ENCODE data around the gene CKB.
A peak's percentile ranks its signal among the peaks of the same experiment; 100 is the strongest.

The CKB gene

DNA sequence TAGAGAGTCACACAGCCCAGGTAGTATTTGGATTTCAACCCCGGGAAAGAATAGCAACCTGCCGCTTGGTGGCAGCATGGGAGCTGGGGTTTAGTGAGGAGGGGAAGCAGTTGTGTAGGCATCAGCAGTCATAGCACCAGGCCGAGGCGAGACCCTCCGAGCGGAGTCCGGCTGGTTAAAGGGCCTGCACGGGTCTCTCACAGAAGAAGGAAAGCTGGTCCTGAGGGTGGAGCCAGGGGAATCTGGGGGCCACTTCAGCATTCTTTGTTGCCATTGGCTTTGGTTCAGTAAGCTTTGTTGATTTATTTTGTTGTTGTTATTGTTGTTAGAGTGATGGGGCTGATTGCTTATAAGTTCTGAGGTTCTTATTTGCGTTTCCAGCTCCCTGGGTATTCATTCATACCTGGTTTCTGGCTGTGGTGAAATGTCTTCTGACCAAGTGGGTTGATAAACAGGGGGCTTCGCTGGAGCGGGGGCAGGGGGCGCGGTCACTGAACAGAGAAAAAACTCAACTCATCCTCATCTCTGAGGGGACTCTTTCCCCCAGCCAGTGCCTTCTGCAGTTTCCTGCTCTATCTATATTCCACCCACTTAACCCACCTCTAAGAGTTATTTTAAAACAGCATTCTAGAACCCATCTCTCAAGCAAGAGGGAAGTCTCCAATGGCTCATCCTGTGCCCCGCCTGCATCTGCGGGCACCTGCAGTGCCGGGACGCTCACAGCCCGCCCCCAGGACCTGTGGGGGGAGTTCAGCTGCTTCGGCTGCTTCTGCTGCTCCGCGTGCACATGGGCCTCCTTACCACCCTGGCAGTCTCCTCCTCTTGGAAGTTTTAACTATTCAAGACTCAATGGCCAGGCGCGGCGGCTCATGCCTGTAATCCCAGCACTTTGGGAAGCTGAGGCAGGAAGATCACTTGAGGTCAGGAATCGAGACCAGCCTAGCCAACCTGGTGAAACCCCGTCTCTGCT is 11.6 kb downstream of the CKB start:
- no peak overlapping the region for H3K4me3 ChIP-seq (ENCODE audit: low read depth, low read length)
- H3K36me3 ChIP-seq, result peaks cover 27% of the 10 kb centered on the region
- no peak for DNase-seq
- peaks cover 4% of the 10 kb centered on the region; the same call in 1 of the 2 replicates for H3K4me1 ChIP-seq
- TF ChIP-seq, protein P1, sequence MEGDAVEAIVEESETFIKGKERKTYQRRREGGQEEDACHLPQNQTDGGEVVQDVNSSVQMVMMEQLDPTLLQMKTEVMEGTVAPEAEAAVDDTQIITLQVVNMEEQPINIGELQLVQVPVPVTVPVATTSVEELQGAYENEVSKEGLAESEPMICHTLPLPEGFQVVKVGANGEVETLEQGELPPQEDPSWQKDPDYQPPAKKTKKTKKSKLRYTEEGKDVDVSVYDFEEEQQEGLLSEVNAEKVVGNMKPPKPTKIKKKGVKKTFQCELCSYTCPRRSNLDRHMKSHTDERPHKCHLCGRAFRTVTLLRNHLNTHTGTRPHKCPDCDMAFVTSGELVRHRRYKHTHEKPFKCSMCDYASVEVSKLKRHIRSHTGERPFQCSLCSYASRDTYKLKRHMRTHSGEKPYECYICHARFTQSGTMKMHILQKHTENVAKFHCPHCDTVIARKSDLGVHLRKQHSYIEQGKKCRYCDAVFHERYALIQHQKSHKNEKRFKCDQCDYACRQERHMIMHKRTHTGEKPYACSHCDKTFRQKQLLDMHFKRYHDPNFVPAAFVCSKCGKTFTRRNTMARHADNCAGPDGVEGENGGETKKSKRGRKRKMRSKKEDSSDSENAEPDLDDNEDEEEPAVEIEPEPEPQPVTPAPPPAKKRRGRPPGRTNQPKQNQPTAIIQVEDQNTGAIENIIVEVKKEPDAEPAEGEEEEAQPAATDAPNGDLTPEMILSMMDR (IDR thresholded peaks at IDR 0.05; ENCODE audit: low read depth, low read length), result no peak
- no peaks in the 10 kb centered on the region for H3K27me3 ChIP-seq
- no peaks in the 10 kb centered on the region for H3K9me3 ChIP-seq

DNA sequence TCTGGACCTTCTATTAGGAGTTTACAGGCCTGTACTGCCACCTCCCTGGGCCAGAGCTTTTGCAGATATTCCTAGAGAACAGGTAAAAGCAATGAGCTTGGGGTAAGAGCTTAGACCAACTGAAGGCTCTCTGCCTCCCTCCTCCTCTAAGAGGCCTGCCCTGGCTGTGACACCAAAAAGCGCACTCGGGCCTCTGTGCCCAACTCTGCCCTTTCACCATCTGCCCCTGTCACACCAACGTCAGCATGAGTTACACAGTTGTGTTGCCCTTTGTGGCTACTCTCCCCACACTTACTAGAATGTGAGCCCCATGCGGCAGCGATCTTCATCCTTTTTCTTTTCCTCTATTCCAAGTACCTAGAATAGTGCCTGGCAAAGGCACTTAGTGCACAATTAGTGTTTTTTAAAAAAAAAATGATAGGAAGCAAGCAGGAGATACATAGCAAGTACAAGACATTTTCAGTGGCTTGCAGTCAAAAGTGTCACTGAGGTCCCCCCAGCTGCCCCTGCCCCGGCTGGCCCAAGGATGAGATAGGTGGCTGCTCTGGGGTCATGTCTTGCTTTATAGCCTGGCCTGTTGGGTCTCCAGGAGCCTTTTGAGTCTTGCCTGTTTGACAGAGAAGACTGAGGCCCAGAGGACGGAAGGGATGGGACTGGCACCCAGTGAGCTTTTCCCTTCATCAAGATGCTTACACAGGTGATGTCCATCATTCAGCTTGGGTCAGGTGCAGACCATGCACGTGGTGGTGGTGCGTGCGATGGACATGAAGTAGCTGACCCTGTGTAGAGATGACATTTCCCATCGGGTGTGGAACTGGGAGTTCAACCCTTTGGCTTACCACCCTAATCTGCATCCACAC is 12.5 kb downstream of the CKB start:
- H3K27me3 ChIP-seq, result no peaks in the 10 kb centered on the region
- no peak overlapping the region for H3K4me3 ChIP-seq (ENCODE audit: low read depth, low read length)
- TF ChIP-seq, protein P1 (IDR thresholded peaks at IDR 0.05; ENCODE audit: low read depth, low read length), result no peak
- peaks cover 4% of the 10 kb centered on the region; the same call in 1 of the 2 replicates for H3K4me1 ChIP-seq
- H3K9me3 ChIP-seq, result no peaks in the 10 kb centered on the region
- peaks cover 34% of the 10 kb centered on the region for H3K36me3 ChIP-seq
- DNase-seq, result no peak

DNA sequence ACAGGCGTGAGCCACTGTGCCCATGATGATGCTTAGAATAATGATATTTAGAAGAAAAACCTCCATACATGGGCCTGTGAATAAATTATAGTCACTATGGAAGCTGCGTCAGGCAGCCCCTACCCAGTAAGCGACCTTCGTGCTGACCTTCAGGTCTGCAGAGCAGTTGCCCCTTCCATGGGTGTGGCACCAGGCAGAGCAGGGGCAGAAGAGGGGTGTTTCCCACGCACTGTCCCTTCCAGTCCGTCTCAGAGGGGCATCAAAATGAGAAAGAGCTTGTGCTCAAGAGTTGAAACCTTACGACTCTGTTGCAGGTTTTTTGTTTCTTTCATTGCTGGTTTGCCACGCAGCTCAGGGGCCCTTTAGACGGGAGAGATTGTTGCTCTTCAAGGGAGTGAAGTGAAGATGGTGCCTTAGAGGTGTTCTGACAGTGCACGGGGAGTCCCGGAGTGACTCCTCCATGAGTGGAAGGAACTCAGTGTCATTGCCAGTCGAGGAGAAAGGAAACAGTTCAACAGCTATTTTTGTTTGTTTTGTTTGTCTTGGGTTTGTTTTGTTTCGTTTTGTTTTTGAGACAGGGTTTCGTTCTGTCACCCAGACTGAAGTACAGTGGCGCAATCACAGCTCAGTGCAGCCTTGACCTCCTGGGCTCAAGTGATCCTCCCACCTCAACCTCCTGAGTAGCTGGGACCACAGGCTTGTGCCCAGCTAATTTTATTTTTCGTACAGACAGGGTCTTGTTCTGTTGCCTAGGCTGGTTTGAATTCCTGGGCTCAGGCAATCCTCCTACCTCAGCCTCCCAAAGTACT is 13.9 kb downstream of the CKB start:
- peaks cover 4% of the 10 kb centered on the region; the same call in 1 of the 2 replicates for H3K4me1 ChIP-seq
- H3K36me3 ChIP-seq, result peaks cover 44% of the 10 kb centered on the region
- TF ChIP-seq, protein P1 (IDR thresholded peaks at IDR 0.05; ENCODE audit: low read depth, low read length), result no peak
- DNase-seq, result no peak
- H3K9me3 ChIP-seq, result no peaks in the 10 kb centered on the region
- H3K4me3 ChIP-seq (ENCODE audit: low read depth, low read length), result no peak overlapping the region
- no peaks in the 10 kb centered on the region for H3K27me3 ChIP-seq

DNA sequence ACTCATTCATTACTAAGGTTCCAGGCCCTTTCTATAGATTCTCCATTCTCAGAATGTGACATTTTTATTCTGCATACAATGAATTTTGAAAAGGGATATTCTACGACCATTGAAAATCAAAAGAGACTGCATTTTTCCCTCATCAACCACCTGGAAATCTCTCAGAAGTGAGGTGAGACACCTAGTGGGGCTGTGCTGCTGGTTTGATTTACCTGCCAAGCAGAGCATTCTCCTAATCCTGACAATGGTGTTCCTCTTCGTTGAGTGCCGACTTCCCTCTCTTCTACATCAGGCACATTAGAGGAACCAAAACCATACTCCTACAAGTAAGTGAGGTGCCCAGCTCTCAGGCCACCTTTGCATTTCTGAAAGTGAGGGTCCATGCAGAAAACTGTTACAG is 14.9 kb downstream of the CKB start:
- Histone ChIP-seq H3K4me3 (ENCODE audit: low read depth, low read length) (no peak overlapping the region), H3K9me3 (no peaks in the 10 kb centered on the region), H3K4me1 (peaks cover 4% of the 10 kb centered on the region; the same call in 1 of the 2 replicates), H3K36me3 (peaks cover 54% of the 10 kb centered on the region), H3K27me3 (no peaks in the 10 kb centered on the region)
- no peak for DNase-seq
- TF ChIP-seq, protein P1 (IDR thresholded peaks at IDR 0.05; ENCODE audit: low read depth, low read length), result no peak

DNA sequence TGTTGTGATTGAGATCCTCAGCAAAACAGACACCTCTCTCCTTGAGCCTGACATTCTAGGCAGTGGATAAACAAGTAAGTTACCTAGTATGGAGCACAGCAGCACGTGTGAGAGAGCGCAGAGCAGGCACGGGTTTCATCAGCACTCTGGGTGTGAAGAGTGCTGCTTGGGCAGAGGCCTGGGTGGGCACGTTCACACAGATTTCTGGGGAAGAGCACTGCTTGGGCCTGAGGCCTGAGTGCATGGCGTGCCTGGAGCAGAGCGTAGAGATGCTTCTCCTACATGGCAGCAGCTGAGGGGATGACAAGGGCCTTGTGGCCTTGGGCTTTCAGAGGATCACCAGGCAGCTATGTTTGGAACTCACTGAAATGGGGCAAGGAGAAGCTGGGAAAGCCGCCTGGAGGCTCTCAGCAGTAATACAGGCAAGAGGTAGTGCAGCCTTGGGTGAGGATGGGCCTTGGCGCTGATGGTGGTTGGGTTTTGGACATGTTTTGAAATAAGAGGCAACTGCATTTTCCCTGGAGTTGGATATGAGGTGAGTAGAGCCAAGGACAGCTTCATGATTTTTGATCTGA is 17.6 kb downstream of the CKB start:
- Histone ChIP-seq H3K9me3 (no peaks in the 10 kb centered on the region), H3K27me3 (no peaks in the 10 kb centered on the region), H3K4me1 (peaks cover 11% of the 10 kb centered on the region), H3K4me3 (ENCODE audit: low read depth, low read length) (no peak overlapping the region), H3K36me3 (peaks cover 69% of the 10 kb centered on the region)
- TF ChIP-seq, protein P1 (IDR thresholded peaks at IDR 0.05; ENCODE audit: low read depth, low read length), result peak; percentile 28
- no peak for DNase-seq
